Activated T-cell treated with anti-CD3 and anti-CD28 coated beads, Interleukin-2, amount 50 U/mL, for 24 hours (primary cell): ENCODE measurements around the gene TUBGCP2.

Experiments
- DNase-seq: peaks from one replicate; pipeline ENCODE4 v3.0.0-alpha.2; 2020
- H3K27ac Mint-ChIP-seq: 2 replicates; pipeline ENCODE4 v1.8.0; 2020; ENCODE audit warnings: mild to moderate bottlenecking, mixed read lengths
- H3K27me3 Mint-ChIP-seq: 2 replicates; pipeline ENCODE4 v1.8.0; 2020; ENCODE audit warnings: mixed read lengths
- H3K36me3 Mint-ChIP-seq: 2 replicates; pipeline ENCODE4 v1.8.0; 2020; ENCODE audit warnings: low read depth, mixed read lengths
- H3K4me1 Mint-ChIP-seq: 2 replicates; pipeline ENCODE4 v1.8.0; 2020; ENCODE audit warnings: low read depth, mixed read lengths
- H3K4me3 Mint-ChIP-seq: 2 replicates; pipeline ENCODE4 v1.8.0; 2020; ENCODE audit warnings: mild to moderate bottlenecking, moderate library complexity, mixed read lengths
- H3K9me3 Mint-ChIP-seq: 2 replicates; pipeline ENCODE4 v1.8.0; 2020; ENCODE audit warnings: mixed read lengths

TUBGCP2 gene

DNA sequence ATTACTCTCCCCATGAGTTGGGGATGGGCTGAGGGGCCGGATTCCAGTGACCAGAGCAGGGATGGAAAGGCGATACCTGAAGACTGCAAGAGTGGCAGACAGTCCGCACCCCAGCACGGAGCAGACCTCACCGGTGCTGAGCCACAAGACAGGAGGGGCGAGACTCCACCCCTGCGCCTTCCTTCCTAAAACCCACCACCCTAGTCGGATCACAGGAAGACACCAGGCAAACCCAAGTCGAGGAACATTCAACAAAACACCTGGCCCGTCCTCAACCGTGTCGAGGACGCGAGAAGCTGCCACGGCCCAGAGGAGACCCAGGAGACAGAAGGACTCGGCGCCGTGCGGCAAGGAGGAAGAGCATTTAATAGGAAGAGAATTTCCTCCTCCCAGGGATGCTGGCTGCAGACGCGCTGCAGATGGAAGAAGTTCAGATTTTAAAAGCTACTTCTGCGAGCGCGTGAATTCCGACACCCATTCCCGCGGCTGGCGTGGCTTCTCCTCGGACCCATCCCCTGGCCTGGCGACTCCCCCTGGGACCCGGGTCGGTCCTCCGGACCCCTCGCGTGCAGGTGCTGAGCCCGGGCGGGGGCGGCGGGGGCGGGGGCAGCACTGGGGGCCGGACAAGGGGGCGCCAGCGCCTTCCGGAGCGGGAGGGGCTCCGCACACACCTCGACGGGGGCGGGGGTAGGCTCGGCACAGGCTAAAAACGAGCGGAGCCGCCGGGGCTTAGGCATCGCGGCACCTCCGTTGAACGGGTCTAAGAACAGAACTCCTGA is 79.2 kb downstream of the TUBGCP2 start:
- H3K9me3 Mint-ChIP-seq = no peaks in the 10 kb centered on the region
- no peaks in the 10 kb centered on the region for H3K36me3 Mint-ChIP-seq
- H3K4me1 Mint-ChIP-seq = peaks cover 23% of the 10 kb centered on the region
- no peak overlapping the region for H3K27ac Mint-ChIP-seq
- no peak for DNase-seq
- H3K27me3 Mint-ChIP-seq = peaks cover 75% of the 10 kb centered on the region
- H3K4me3 Mint-ChIP-seq = no peak overlapping the region
